AG09309 (cell line): ENCODE measurements around the gene BIRC2.

Experiments
- DNase-seq: peaks from one replicate; pipeline ENCODE4 v3.0.0-alpha.2; 2010; ENCODE audit warnings: low read depth
- H3K4me3 ChIP-seq: 2 replicates; pipeline ENCODE4 v1.5.1; 2011; ENCODE audit warnings: mild to moderate bottlenecking, low read depth, low read length, moderate library complexity; ENCODE audit not compliant: control insufficient read depth
- TF ChIP-seq, protein P1 (sequence below): IDR thresholded peaks from 2 replicates; pipeline ENCODE4 v1.5.1; 2011; ENCODE audit warnings: mild to moderate bottlenecking, low read depth, low read length, inconsistent platforms; ENCODE audit not compliant: insufficient read depth, control insufficient read depth; ENCODE audit errors: missing control alignments

Gene BIRC2

DNA sequence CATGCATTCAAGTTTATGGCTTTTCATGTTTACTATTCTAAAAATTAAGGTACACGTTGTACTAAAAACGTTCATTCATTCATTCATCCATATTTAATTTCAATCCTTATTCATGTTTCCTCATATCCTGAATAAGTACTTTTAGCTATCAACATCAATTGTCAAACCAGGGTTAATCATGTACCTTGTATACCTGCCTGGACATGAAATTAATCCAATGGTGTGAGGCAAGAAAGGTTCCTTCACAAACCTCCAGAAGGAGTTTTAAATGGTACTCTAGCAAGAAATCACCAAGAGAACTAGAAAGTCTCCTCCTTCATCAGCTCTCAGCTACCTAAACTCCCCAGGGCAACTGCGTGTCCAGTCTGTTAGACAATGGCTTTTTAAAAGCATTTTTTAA is 72.2 kb downstream of the BIRC2 start:
- TF ChIP-seq, protein P1, sequence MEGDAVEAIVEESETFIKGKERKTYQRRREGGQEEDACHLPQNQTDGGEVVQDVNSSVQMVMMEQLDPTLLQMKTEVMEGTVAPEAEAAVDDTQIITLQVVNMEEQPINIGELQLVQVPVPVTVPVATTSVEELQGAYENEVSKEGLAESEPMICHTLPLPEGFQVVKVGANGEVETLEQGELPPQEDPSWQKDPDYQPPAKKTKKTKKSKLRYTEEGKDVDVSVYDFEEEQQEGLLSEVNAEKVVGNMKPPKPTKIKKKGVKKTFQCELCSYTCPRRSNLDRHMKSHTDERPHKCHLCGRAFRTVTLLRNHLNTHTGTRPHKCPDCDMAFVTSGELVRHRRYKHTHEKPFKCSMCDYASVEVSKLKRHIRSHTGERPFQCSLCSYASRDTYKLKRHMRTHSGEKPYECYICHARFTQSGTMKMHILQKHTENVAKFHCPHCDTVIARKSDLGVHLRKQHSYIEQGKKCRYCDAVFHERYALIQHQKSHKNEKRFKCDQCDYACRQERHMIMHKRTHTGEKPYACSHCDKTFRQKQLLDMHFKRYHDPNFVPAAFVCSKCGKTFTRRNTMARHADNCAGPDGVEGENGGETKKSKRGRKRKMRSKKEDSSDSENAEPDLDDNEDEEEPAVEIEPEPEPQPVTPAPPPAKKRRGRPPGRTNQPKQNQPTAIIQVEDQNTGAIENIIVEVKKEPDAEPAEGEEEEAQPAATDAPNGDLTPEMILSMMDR, result no peak
- DNase-seq, result no peak
- H3K4me3 ChIP-seq, result no peak overlapping the region

DNA sequence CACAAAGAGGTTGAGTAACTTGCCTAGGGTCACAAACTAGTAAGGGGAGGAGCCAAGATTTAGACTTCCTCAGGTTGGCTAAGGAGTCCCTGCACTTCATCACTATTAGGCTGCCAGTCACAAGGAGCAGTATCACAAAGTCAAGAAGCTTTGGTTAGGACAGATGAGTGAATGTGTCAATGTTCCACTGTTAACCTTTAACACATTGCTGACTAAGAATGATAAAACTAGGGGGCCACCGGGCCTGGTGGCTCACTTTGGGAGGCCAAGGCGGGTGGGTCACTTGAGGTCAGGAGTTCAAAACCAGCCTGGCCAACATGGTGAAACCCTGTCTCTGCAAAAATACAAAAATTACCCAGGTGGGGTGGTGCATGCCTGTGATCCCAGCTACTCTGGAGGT is 73.5 kb downstream of the BIRC2 start:
- TF ChIP-seq, protein P1, result no peak
- DNase-seq, result no peak
- H3K4me3 ChIP-seq, result no peak overlapping the region

DNA sequence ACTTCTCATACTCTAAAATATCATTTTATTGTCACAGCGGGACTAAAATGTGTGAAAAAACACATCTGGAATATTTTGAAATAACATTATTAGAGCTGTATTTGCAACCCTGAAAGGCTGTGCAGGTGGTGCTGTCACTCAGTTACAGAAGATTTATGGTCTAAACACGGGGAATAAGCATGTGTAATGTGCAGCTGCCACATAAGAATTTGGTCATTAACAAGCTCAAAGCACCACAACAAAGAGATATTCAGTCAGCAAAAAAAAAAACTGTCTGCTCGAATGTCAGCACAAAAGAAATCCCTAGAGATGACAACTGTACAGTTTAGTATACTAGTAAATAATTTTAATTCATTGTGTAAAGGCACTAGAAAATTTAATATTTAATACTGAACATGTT is 74.2 kb downstream of the BIRC2 start:
- no peak for DNase-seq
- TF ChIP-seq, protein P1, result no peak
- no peak overlapping the region for H3K4me3 ChIP-seq

DNA sequence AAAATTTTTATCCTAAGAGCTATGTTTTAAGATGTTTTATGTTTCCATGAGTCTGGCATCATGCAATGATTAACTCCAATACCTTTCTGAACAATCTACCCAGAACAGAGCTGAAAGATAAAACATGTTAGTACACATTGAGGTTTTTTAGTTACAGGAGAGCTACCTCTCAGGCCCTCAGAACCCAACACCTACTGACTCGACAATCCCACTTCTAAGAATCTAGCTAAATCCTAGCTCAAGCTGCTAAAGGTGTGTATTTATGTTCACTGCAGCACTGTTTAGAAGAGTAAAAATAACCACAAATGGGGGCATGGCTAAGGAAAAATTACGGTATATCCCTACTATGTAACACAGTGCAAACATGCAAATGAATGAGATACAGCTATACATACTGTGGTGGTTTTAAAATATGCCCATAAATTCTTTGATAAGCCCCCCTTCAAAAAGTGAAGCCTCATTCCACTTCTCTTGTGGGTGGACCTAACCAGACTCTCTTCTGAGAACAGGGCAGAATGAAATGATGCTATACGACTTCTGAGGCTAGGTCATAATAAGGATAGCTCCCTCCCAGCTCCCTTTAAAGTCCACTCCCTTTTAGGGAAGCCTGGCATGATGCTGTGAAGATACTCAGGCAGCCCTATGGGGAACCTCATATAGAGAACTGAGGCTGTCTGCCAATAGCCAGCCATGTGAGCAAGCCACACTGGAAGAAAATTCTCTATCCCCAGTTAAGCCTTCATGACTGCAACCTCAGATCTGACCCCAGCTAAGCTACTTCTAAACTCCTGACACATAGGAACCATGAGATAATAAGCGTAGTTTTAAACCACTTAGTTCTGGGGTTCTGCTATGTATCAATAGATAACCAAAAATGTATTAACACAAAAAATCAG is 76.1 kb downstream of the BIRC2 start:
- TF ChIP-seq, protein P1, result no peak
- no peak overlapping the region for H3K4me3 ChIP-seq
- DNase-seq, result no peak

DNA sequence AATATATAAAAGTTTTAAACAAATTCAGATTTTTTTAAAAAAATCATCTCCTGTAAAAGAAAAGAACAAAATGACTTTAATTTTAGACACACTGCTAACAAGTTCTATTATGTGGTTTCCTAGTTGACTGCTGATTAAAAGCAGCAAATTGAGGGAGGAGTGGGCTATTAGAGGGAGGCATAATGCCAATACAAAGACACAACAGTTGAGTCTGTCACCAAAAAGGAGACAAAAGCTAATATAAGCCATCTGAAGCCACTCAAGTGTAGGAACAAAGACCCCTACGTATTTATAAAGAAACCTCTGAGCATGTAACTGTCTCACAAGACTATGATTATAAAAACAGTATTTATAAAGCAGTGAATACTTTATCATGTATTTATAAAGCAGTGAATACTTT is 76.9 kb downstream of the BIRC2 start:
- H3K4me3 ChIP-seq, result no peak overlapping the region
- DNase-seq, result no peak
- TF ChIP-seq, protein P1, result no peak

DNA sequence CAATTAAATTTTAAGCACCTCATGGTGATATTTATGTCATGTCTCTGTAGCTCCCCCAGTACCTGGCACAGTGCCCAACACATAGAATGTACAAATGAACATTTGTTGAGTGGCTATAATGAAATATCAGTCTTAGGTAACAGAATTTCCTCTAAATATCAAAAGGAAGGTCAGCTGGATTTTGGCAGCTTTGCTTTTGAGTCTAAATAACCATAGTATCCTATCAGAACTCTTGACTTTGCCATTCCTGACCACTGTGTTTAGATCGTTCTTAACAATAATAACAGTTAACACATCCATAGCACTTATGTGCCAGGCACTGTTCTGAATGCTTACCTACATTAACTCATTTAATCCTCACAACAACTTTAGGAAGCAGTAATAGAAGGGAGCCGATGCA is 79.0 kb downstream of the BIRC2 start:
- no peak overlapping the region for H3K4me3 ChIP-seq
- no peak for DNase-seq
- TF ChIP-seq, protein P1, result no peak
